Measurements from ENCODE around the gene TMEM140.

- no peak for TF ChIP-seq EP300 (IDR thresholded peaks at IDR 0.05; ENCODE audit: borderline replicate concordance)
- TF ChIP-seq TCF12 (IDR thresholded peaks at IDR 0.05; ENCODE audit: low read depth): no peak
- no peak for TF ChIP-seq REST (IDR thresholded peaks at IDR 0.05; ENCODE audit: low read depth)
- TF ChIP-seq YY1 (IDR thresholded peaks at IDR 0.05; ENCODE audit: low read depth): no peak
- TF ChIP-seq RAD21 (IDR thresholded peaks at IDR 0.05; ENCODE audit: low read depth): no peak
- no peak for TF ChIP-seq CREB1 (IDR thresholded peaks at IDR 0.05; ENCODE audit: low read depth)
- no peak for TF ChIP-seq TEAD4 (IDR thresholded peaks at IDR 0.05)
- TF ChIP-seq NFIC (IDR thresholded peaks at IDR 0.05): no peak
Observed at GRCh38 chr7:135158874-135159273, 11.0 kb downstream of the TMEM140 start.

All from Ishikawa (cell line).